ENCODE measurements around the gene DCAF6.

DCAF6 gene

GRCh38 chr1:168116327-168116799 is 179.9 kb downstream of the DCAF6 start:
- no peak overlapping the region for H3K9ac ChIP-seq (ENCODE audit: low read length)
- no peaks in the 10 kb centered on the region for H3K36me3 ChIP-seq (ENCODE audit: low read length)
- H3K9me2 ChIP-seq (replicated peaks; ENCODE audit: insufficient read depth, low read length) = no peaks in the 10 kb centered on the region
- no peaks in the 10 kb centered on the region for H3F3A ChIP-seq (ENCODE audit: insufficient read depth)
- no peak overlapping the region for H2AFZ ChIP-seq (ENCODE audit: low read depth, low read length, severe bottlenecking)
- H3K27me3 ChIP-seq (ENCODE audit: low read length) = no peaks in the 10 kb centered on the region
- H4K20me1 ChIP-seq (ENCODE audit: low read depth, low read length) = no peaks in the 10 kb centered on the region
- no peaks in the 10 kb centered on the region for H3K79me2 ChIP-seq (ENCODE audit: insufficient read depth, low read length)
- no peak for TF ChIP-seq CTCF (IDR thresholded peaks at IDR 0.05; ENCODE audit: insufficient read depth, low read length, poor library complexity, severe bottlenecking)
- TF ChIP-seq EZH2phosphoT487 (conservative IDR thresholded peaks at IDR 0.05; ENCODE audit: low read length) = no peak
- no peak overlapping the region for H3K4me3 ChIP-seq (ENCODE audit: insufficient read depth, low read length, poor library complexity, severe bottlenecking)
- no peak overlapping the region for H3K27ac ChIP-seq (ENCODE audit: low read depth, low read length)
- H3K9me3 ChIP-seq (ENCODE audit: insufficient read depth, low read length) = peaks cover 3% of the 10 kb centered on the region; the same call in 1 of the 2 replicates
- no peak overlapping the region for H3K4me2 ChIP-seq (ENCODE audit: low read depth, low read length, poor library complexity, severe bottlenecking)

- Histone ChIP-seq H3K9me3 (ENCODE audit: insufficient read depth, low read length) (peaks cover 3% of the 10 kb centered on the region; the same call in 1 of the 2 replicates), H4K20me1 (ENCODE audit: low read depth, low read length) (no peaks in the 10 kb centered on the region), H3K4me2 (ENCODE audit: low read depth, low read length, poor library complexity, severe bottlenecking) (no peak overlapping the region), H3K79me2 (ENCODE audit: insufficient read depth, low read length) (no peaks in the 10 kb centered on the region), H3K27me3 (ENCODE audit: low read length) (no peaks in the 10 kb centered on the region), H2AFZ (ENCODE audit: low read depth, low read length, severe bottlenecking) (no peak overlapping the region), H3K9ac (ENCODE audit: low read length) (no peak overlapping the region), H3K9me2 (replicated peaks; ENCODE audit: insufficient read depth, low read length) (no peaks in the 10 kb centered on the region), H3K27ac (ENCODE audit: low read depth, low read length) (no peak overlapping the region), H3K36me3 (ENCODE audit: low read length) (no peaks in the 10 kb centered on the region), H3K4me3 (ENCODE audit: insufficient read depth, low read length, poor library complexity, severe bottlenecking) (no peak overlapping the region), H3F3A (ENCODE audit: insufficient read depth) (no peaks in the 10 kb centered on the region)
- TF ChIP-seq CTCF (IDR thresholded peaks at IDR 0.05; ENCODE audit: insufficient read depth, low read length, poor library complexity, severe bottlenecking) (no peak), EZH2phosphoT487 (conservative IDR thresholded peaks at IDR 0.05; ENCODE audit: low read length) (no peak)
These were observed 183.3 kb downstream of the DCAF6 start for GRCh38 chr1:168119750-168120149.

- Histone ChIP-seq H3K27ac (ENCODE audit: low read depth, low read length) (no peak overlapping the region), H3K4me3 (ENCODE audit: insufficient read depth, low read length, poor library complexity, severe bottlenecking) (no peak overlapping the region), H3F3A (ENCODE audit: insufficient read depth) (no peaks in the 10 kb centered on the region), H3K79me2 (ENCODE audit: insufficient read depth, low read length) (no peaks in the 10 kb centered on the region), H2AFZ (ENCODE audit: low read depth, low read length, severe bottlenecking) (no peak overlapping the region), H3K9me2 (replicated peaks; ENCODE audit: insufficient read depth, low read length) (no peaks in the 10 kb centered on the region), H3K36me3 (ENCODE audit: low read length) (no peaks in the 10 kb centered on the region), H3K27me3 (ENCODE audit: low read length) (no peaks in the 10 kb centered on the region), H3K9me3 (ENCODE audit: insufficient read depth, low read length) (peaks cover 3% of the 10 kb centered on the region; the same call in 1 of the 2 replicates), H3K9ac (ENCODE audit: low read length) (no peak overlapping the region), H3K4me2 (ENCODE audit: low read depth, low read length, poor library complexity, severe bottlenecking) (no peak overlapping the region), H4K20me1 (ENCODE audit: low read depth, low read length) (no peaks in the 10 kb centered on the region)
- no peak for TF ChIP-seq CTCF (IDR thresholded peaks at IDR 0.05; ENCODE audit: insufficient read depth, low read length, poor library complexity, severe bottlenecking)
- no peak for TF ChIP-seq EZH2phosphoT487 (conservative IDR thresholded peaks at IDR 0.05; ENCODE audit: low read length)
These were observed 185.0 kb downstream of the DCAF6 start for GRCh38 chr1:168121401-168122011.

Data from SU-DHL-6 (cell line).